Activated CD4-positive, alpha-beta T cell treated with anti-CD3 and anti-CD28 coated beads for 24 hours (primary cell): ENCODE data around the gene SULF2.

Experiments used
- DNase-seq, 2 donors: peaks; one replicate each; pipeline ENCODE4 v3.0.0-alpha.2; 2020; ENCODE audit warnings: low read depth in 2 of 2

SULF2 gene

GRCh38 chr20:47737923-47738322 lies 47.4 kb downstream of the SULF2 start:
- DNase-seq: no peak

- no peak for DNase-seq
These were observed 48.6 kb downstream of the SULF2 start for GRCh38 chr20:47736570-47737152.

GRCh38 chr20:47735412-47736400 lies 49.6 kb downstream of the SULF2 start:
- DNase-seq: no peak

GRCh38 chr20:47734870-47735269 lies 50.4 kb downstream of the SULF2 start:
- DNase-seq: no peak

GRCh38 chr20:47733892-47734291 lies 51.4 kb downstream of the SULF2 start:
- no peak for DNase-seq

GRCh38 chr20:47730744-47731143 lies 54.5 kb downstream of the SULF2 start:
- DNase-seq: no peak

GRCh38 chr20:47729472-47729871 lies 55.8 kb downstream of the SULF2 start:
- DNase-seq: no peak

GRCh38 chr20:47727909-47728361 lies 57.3 kb downstream of the SULF2 start:
- DNase-seq: no peak

- peak; percentile 29 to 53 for DNase-seq
These were observed 58.0 kb downstream of the SULF2 start for GRCh38 chr20:47727170-47727880.

- DNase-seq: no peak
These were observed 58.6 kb downstream of the SULF2 start for GRCh38 chr20:47726632-47727031.

GRCh38 chr20:47725248-47725973 lies 59.9 kb downstream of the SULF2 start:
- peak; percentile 63 to 66 for DNase-seq

- DNase-seq: no peak
These were observed 60.4 kb downstream of the SULF2 start for GRCh38 chr20:47724910-47725247.

GRCh38 chr20:47724396-47724795 lies 60.9 kb downstream of the SULF2 start:
- DNase-seq: no peak

- DNase-seq: no peak
These were observed 62.0 kb downstream of the SULF2 start for GRCh38 chr20:47723322-47723721.

- no peak for DNase-seq
These were observed 64.4 kb downstream of the SULF2 start for GRCh38 chr20:47720636-47721427.

GRCh38 chr20:47719625-47720024 lies 65.7 kb downstream of the SULF2 start:
- DNase-seq: no peak

- DNase-seq: no peak
These were observed 66.1 kb downstream of the SULF2 start for GRCh38 chr20:47719211-47719610.

GRCh38 chr20:47718398-47718797 lies 66.9 kb downstream of the SULF2 start:
- no peak for DNase-seq

GRCh38 chr20:47717421-47717820 lies 67.9 kb downstream of the SULF2 start:
- no peak for DNase-seq

- no peak for DNase-seq
These were observed 71.3 kb downstream of the SULF2 start for GRCh38 chr20:47713878-47714450.

GRCh38 chr20:47713163-47713562 lies 72.1 kb downstream of the SULF2 start:
- no peak for DNase-seq
